Sigmoid colon (tissue), 7 donors: ENCODE results near the gene ANKRD60. TPM values are rescaled to one million over a fixed set of nuclear protein-coding genes. Genes with fewer than 3 reads are reported as not detected.

ENCODE experiments used
- DNase-seq: peaks from one replicate; pipeline ENCODE4 v3.0.0-alpha.2; 2019
- H3K27ac ChIP-seq, 4 donors: fragments of 200-600 bp; sonication (generic); one replicate each; pipeline ENCODE4 v1.5.1; 2016 to 2019; ENCODE audit warnings: mild to moderate bottlenecking in 1 of 4
- H3K27me3 ChIP-seq, 3 donors: fragments of 200-600 bp; sonication (generic); one replicate each; pipeline ENCODE4 v1.5.1; 2019; ENCODE audit warnings: mild to moderate bottlenecking in 1 of 3
- H3K36me3 ChIP-seq, 4 donors: fragments of 200-600 bp; sonication (generic); one replicate each; pipeline ENCODE4 v1.5.1; 2016 to 2019
- H3K4me1 ChIP-seq, 4 donors: fragments of 200-600 bp; sonication (generic); one replicate each; pipeline ENCODE4 v1.5.1; 2017 to 2019
- H3K4me3 ChIP-seq, 4 donors: fragments of 200-600 bp; sonication (generic); one replicate each; pipeline ENCODE4 v1.5.1; 2017 to 2019; ENCODE audit warnings: mild to moderate bottlenecking in 2 of 4, moderate library complexity in 1 of 4
- H3K9me3 ChIP-seq, 4 donors: fragments of 200-600 bp in 3 of 4; sonication (generic) in 3 of 4; one replicate each; pipeline versions ENCODE4 v1.5.1 to v1.6.1; 2013 to 2019
- EP300 ChIP-seq, 4 donors: sonication (generic); formaldehyde crosslinking; IDR thresholded peaks; one replicate each; pipeline ENCODE4 v1.6.1; 2017; ENCODE audit warnings: antibody characterized with exemption in 4 of 4
- POLR2A ChIP-seq, 2 donors: fragments of 450-650 bp; IDR thresholded peaks; one replicate each; pipeline ENCODE4 v1.6.1; 2016; ENCODE audit warnings: antibody characterized with exemption in 2 of 2, mild to moderate bottlenecking in 2 of 2, moderate library complexity in 2 of 2
- POLR2AphosphoS5 ChIP-seq, 4 donors: sonication (generic); formaldehyde crosslinking; IDR thresholded peaks; one replicate each; pipeline ENCODE4 v1.6.1; 2017; ENCODE audit warnings: antibody characterized with exemption in 4 of 4
- WGBS, 2 donors: extraction: QIAGEN DNeasy Blood & Tissue Kit; methylation state at CpG; one replicate each; pipeline ENCODE4 v1.1.7; 2013; 5-methylcytosine and 5-hydroxymethylcytosine counted together
- intact Hi-C: fragments of 100-400 bp; cut with DNase I; formaldehyde crosslinking; loops from one replicate; pipeline ENCODE4 v1.15.1; 2023
- polyA plus RNA-seq, 3 donors: library from polyadenylated mRNA; stranded (reverse); fragments of 200-250 nt; gene quantifications; one replicate each; pipeline ENCODE4 v1.2.3, GENCODE V29; 2013
- total RNA-seq, 4 donors: library from RNA; depleted of rRNA; stranded (reverse); fragments of >200 nt; gene quantifications; one replicate each; pipeline ENCODE4 v1.1.0, GENCODE V29; 2016
- TF ChIP-seq, protein P1 (sequence below), 4 experiments: fragments of 450-650 bp in 3 of 4; fragments of 200-600 bp in 1 of 4; IDR thresholded peaks; one replicate each; pipeline ENCODE4 v1.5.1; 2016 to 2019; ENCODE audit warnings: antibody characterized with exemption in 4 of 4, mild to moderate bottlenecking in 3 of 4, moderate library complexity in 2 of 4
- donor health status: healthy with polysubstance abuse.
- donor health status: Bipolar disorder and iron deficiency.
- donor health status: healthy.

The ANKRD60 gene
- total and polyA plus RNA-seq, 7 donors, result 0.82 TPM; not detected in 6

DNA sequence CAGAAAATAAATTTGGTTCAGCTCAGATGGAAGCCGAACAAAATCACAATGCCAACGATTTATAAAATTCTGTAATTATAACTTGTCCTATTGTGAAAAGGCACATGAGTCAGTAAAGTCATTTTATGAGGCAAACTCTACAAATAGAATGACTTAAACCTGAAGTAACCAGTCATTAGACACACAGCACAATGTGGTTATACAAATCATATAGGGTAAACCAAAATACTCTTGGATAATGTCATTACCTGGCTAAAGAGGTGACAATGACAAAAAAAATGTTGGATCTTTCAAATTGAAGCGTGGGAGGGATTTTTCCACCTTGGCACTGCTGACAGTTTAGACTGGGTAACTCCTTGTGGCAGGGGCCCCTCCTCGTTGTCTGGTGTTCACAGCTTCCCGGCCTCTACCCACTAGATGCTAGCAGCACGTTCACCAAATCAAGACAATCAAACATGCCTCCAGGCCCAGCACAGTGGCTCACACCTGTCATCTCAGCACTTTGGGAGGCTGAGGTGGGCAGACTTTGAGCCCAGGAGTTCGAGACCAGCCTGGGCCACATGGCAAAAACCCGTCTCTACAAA is 5.0 kb downstream of the ANKRD60 start:
- no peak overlapping the region for H3K27ac ChIP-seq
- intact Hi-C loops, result no loop called here
- H3K4me1 ChIP-seq, result peaks cover 0 to 6% (median 0%) of the 10 kb centered on the region in 4 donors
- peak; percentile 34 for DNase-seq
- no peaks in the 10 kb centered on the region for H3K36me3 ChIP-seq
- peaks cover 11 to 57% (median 31%) of the 10 kb centered on the region in 3 donors for H3K27me3 ChIP-seq
- no peak overlapping the region for H3K4me3 ChIP-seq
- TF ChIP-seq POLR2AphosphoS5 (IDR thresholded peaks at IDR 0.05) (no peak), POLR2A (IDR thresholded peaks at IDR 0.05) (no peak), EP300 (IDR thresholded peaks at IDR 0.05) (no peak)
- TF ChIP-seq, protein P1, sequence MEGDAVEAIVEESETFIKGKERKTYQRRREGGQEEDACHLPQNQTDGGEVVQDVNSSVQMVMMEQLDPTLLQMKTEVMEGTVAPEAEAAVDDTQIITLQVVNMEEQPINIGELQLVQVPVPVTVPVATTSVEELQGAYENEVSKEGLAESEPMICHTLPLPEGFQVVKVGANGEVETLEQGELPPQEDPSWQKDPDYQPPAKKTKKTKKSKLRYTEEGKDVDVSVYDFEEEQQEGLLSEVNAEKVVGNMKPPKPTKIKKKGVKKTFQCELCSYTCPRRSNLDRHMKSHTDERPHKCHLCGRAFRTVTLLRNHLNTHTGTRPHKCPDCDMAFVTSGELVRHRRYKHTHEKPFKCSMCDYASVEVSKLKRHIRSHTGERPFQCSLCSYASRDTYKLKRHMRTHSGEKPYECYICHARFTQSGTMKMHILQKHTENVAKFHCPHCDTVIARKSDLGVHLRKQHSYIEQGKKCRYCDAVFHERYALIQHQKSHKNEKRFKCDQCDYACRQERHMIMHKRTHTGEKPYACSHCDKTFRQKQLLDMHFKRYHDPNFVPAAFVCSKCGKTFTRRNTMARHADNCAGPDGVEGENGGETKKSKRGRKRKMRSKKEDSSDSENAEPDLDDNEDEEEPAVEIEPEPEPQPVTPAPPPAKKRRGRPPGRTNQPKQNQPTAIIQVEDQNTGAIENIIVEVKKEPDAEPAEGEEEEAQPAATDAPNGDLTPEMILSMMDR (IDR thresholded peaks at IDR 0.05), result no peak
- 82% methylated on average over 8 of the region's 8 CpGs for WGBS, 2 donors
- H3K9me3 ChIP-seq, result peaks cover 0 to 3% (median 0%) of the 10 kb centered on the region in 4 donors

DNA sequence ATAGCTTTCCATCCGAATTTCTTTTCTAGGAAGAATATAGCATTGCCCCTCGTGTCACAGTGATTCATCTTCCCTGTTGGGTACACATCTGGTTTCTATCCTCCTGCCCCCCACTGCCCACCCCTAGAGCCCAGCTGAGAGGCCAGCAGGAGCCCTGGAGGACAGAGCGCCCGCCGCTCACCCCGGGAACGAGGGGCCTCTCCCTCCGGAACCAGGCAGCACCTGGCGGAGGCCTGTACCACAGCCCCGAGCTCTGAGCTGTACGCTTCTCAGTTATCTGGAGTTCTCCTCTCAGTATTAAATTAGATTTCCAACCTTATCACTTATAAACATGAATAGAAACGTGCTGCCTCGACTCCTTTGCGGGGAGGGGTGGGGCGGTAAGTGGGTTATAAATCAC is 6.0 kb downstream of the ANKRD60 start:
- peak; percentile 46 for DNase-seq
- H3K27me3 ChIP-seq, result peaks cover 2 to 49% (median 23%) of the 10 kb centered on the region in 3 donors
- H3K4me1 ChIP-seq, result no peaks in the 10 kb centered on the region
- no peak overlapping the region for H3K4me3 ChIP-seq
- H3K27ac ChIP-seq, result no peak overlapping the region
- peaks cover 0 to 3% (median 0%) of the 10 kb centered on the region in 4 donors for H3K9me3 ChIP-seq
- H3K36me3 ChIP-seq, result no peaks in the 10 kb centered on the region
- 83% methylated on average over 15 of the region's 15 CpGs for WGBS, 2 donors
- TF ChIP-seq POLR2A (IDR thresholded peaks at IDR 0.05), result no peak
- intact Hi-C loops, result no loop called here

DNA sequence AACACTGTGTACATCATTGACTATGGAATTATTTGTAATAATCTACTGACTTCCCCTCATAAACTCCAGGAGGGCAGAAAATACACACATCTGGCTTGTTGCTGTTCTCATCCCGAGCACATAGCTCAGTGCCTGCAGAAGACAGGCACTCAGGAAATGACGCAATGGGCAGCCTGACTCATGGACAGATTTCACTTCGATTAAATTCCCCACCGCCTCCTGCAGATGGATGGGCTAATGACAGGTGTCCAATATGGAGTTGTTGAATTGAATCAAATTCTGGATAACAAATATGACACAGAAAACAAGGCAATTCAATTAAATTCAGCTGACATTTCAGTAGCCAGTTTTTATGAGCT is 9.1 kb downstream of the ANKRD60 start:
- intact Hi-C loops, result no loop called here
- Histone ChIP-seq H3K27me3 (peaks cover 0 to 28% (median 4%) of the 10 kb centered on the region in 3 donors), H3K9me3 (peaks cover 0 to 3% (median 0%) of the 10 kb centered on the region in 4 donors), H3K36me3 (no peaks in the 10 kb centered on the region), H3K4me3 (no peak overlapping the region), H3K4me1 (no peaks in the 10 kb centered on the region), H3K27ac (no peak overlapping the region)
- TF ChIP-seq, protein P1 (IDR thresholded peaks at IDR 0.05), result no peak
- no peak for TF ChIP-seq POLR2AphosphoS5 (IDR thresholded peaks at IDR 0.05)
- no peak for TF ChIP-seq EP300 (IDR thresholded peaks at IDR 0.05)
- TF ChIP-seq POLR2A (IDR thresholded peaks at IDR 0.05), result no peak
- peak; percentile 12 for DNase-seq
- WGBS, 2 donors, result 77 to 91% methylated on average over 4 of the region's 4 CpGs

DNA sequence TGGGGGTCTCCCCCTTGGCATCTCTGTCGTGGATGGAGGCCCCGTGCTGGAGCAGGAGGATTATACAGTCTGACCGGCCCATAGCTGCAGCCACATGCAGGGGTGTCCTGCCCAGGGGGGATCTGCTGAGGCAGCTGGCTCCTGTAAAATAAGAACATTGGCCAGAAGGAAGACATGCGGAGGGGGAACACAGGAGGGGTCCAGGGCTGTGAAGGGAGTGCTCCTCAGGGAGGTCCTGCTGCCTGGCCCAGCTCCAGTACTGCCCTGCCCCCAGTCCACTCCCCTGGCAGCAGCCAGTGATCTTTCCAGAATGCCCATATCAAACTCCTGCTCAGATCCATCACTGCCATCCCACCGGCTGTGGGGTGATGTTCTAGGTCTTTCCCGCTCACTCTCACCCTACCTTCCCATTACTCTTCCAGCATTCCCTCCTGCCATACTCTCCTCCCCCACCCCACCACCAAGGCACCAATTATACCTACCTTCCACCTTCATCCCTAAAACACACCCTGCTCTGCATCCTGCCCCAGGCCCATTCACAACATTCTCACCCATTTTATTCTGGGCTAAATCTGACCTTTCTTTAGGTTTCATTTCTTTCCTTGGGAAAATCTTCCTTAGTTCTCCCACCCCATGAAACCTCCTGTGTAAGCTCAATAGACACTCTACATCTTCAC is 9.7 kb downstream of the ANKRD60 start:
- no peaks in the 10 kb centered on the region for H3K4me1 ChIP-seq
- no peak overlapping the region for H3K27ac ChIP-seq
- no peak overlapping the region for H3K4me3 ChIP-seq
- intact Hi-C loops, result no loop called here
- H3K9me3 ChIP-seq, result peaks cover 0 to 3% (median 0%) of the 10 kb centered on the region in 4 donors
- TF ChIP-seq POLR2AphosphoS5 (IDR thresholded peaks at IDR 0.05), result no peak
- no peak for TF ChIP-seq EP300 (IDR thresholded peaks at IDR 0.05)
- TF ChIP-seq POLR2A (IDR thresholded peaks at IDR 0.05), result no peak
- TF ChIP-seq, protein P1 (IDR thresholded peaks at IDR 0.05), result no peak
- no peaks in the 10 kb centered on the region for H3K36me3 ChIP-seq
- DNase-seq, result peak; percentile 57
- peaks cover 0 to 28% (median 4%) of the 10 kb centered on the region in 3 donors for H3K27me3 ChIP-seq
- 53 to 62% methylated on average over 6 of the region's 6 CpGs for WGBS, 2 donors

DNA sequence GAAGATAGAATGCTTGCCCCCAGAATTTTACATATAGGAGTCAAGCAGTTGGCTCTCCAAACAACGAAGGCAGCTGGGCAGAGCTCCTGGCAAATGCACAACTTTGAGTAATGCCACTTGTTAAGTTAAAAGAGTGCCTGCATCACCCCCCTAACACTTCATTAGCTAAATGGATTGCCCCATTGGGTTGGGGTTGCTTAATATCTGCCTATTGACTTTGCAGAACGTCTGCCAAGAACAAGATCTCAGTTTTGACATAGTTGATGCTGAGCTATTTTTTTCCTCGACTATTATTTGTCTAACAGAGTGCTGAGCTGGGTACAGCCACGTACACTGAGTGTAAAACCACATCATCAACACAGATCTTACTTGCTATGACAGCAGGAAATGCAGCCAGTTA is 12.1 kb downstream of the ANKRD60 start:
- no peak overlapping the region for H3K4me3 ChIP-seq
- no peak for DNase-seq
- TF ChIP-seq, protein P1 (IDR thresholded peaks at IDR 0.05), result no peak
- TF ChIP-seq POLR2AphosphoS5 (IDR thresholded peaks at IDR 0.05) (no peak), EP300 (IDR thresholded peaks at IDR 0.05) (no peak), POLR2A (IDR thresholded peaks at IDR 0.05) (no peak)
- 50 to 58% methylated on average over 4 of the region's 4 CpGs for WGBS, 2 donors
- no peaks in the 10 kb centered on the region for H3K4me1 ChIP-seq
- H3K36me3 ChIP-seq, result no peaks in the 10 kb centered on the region
- no peak overlapping the region for H3K27ac ChIP-seq
- intact Hi-C loops, result no loop called here
- H3K9me3 ChIP-seq, result peaks cover 0 to 3% (median 0%) of the 10 kb centered on the region in 4 donors
- peaks cover 0 to 20% (median 4%) of the 10 kb centered on the region in 3 donors for H3K27me3 ChIP-seq
